Measurements from ENCODE around the gene PRKCA.

GRCh38 chr17:66542129-66542966 is 239.9 kb downstream of the PRKCA start:
- TF ChIP-seq CAMTA2 (CRISPR knock-in tag; conservative IDR thresholded peaks at IDR 0.05) (no peak), ZNF224 (CRISPR knock-in tag; IDR thresholded peaks at IDR 0.05) (no peak), SP1 (CRISPR knock-in tag; IDR thresholded peaks at IDR 0.05) (no peak), HDAC2 (IDR thresholded peaks at IDR 0.05) (no peak), LARP7 (IDR thresholded peaks at IDR 0.05) (no peak), ZNF318 (IDR thresholded peaks at IDR 0.05; ENCODE audit: borderline replicate concordance in 1 of 2, low read depth in 1 of 2) (no peak), NRF1 (conservative IDR thresholded peaks at IDR 0.05 in 1 of 2, IDR thresholded peaks at IDR 0.05 in 1 of 2) (no peak), STAT5A (IDR thresholded peaks at IDR 0.05; ENCODE audit: borderline replicate concordance, low read length) (no peak), BRCA1 (IDR thresholded peaks at IDR 0.05) (no peak), BRCA1 (CRISPR knock-in tag; IDR thresholded peaks at IDR 0.05) (no peak), ADNP (tag; IDR thresholded peaks at IDR 0.05) (no peak)
- TF ChIP-seq, protein P1, sequence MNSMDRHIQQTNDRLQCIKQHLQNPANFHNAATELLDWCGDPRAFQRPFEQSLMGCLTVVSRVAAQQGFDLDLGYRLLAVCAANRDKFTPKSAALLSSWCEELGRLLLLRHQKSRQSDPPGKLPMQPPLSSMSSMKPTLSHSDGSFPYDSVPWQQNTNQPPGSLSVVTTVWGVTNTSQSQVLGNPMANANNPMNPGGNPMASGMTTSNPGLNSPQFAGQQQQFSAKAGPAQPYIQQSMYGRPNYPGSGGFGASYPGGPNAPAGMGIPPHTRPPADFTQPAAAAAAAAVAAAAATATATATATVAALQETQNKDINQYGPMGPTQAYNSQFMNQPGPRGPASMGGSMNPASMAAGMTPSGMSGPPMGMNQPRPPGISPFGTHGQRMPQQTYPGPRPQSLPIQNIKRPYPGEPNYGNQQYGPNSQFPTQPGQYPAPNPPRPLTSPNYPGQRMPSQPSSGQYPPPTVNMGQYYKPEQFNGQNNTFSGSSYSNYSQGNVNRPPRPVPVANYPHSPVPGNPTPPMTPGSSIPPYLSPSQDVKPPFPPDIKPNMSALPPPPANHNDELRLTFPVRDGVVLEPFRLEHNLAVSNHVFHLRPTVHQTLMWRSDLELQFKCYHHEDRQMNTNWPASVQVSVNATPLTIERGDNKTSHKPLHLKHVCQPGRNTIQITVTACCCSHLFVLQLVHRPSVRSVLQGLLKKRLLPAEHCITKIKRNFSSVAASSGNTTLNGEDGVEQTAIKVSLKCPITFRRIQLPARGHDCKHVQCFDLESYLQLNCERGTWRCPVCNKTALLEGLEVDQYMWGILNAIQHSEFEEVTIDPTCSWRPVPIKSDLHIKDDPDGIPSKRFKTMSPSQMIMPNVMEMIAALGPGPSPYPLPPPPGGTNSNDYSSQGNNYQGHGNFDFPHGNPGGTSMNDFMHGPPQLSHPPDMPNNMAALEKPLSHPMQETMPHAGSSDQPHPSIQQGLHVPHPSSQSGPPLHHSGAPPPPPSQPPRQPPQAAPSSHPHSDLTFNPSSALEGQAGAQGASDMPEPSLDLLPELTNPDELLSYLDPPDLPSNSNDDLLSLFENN (IDR thresholded peaks at IDR 0.05; ENCODE audit: low read depth in 2 of 2, low read length in 2 of 2), result no peak
- TF ChIP-seq, protein P2, sequence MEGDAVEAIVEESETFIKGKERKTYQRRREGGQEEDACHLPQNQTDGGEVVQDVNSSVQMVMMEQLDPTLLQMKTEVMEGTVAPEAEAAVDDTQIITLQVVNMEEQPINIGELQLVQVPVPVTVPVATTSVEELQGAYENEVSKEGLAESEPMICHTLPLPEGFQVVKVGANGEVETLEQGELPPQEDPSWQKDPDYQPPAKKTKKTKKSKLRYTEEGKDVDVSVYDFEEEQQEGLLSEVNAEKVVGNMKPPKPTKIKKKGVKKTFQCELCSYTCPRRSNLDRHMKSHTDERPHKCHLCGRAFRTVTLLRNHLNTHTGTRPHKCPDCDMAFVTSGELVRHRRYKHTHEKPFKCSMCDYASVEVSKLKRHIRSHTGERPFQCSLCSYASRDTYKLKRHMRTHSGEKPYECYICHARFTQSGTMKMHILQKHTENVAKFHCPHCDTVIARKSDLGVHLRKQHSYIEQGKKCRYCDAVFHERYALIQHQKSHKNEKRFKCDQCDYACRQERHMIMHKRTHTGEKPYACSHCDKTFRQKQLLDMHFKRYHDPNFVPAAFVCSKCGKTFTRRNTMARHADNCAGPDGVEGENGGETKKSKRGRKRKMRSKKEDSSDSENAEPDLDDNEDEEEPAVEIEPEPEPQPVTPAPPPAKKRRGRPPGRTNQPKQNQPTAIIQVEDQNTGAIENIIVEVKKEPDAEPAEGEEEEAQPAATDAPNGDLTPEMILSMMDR (IDR thresholded peaks at IDR 0.05 in 2 of 3, conservative IDR thresholded peaks at IDR 0.05 in 1 of 3; ENCODE audit: insufficient read depth in 2 of 3, low read depth in 1 of 3, low read length in 3 of 3), result no peak
- TF ChIP-seq, protein P3, sequence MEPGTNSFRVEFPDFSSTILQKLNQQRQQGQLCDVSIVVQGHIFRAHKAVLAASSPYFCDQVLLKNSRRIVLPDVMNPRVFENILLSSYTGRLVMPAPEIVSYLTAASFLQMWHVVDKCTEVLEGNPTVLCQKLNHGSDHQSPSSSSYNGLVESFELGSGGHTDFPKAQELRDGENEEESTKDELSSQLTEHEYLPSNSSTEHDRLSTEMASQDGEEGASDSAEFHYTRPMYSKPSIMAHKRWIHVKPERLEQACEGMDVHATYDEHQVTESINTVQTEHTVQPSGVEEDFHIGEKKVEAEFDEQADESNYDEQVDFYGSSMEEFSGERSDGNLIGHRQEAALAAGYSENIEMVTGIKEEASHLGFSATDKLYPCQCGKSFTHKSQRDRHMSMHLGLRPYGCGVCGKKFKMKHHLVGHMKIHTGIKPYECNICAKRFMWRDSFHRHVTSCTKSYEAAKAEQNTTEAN (CRISPR knock-in tag; IDR thresholded peaks at IDR 0.05), result no peak

All from K562 (cell line).